ENCODE results near the gene HECW1. TPM values are rescaled to one million over a fixed set of nuclear protein-coding genes. Genes with fewer than 3 reads are reported as not detected.
"Not testable (repeated sequence)": the region's sequence is repeated elsewhere in the genome, so short reads cannot be mapped to it uniquely, and the experiment has no call there.

Gene HECW1
- total RNA-seq, 1 experiment from 2014 or later = 21.6 TPM

GRCh38 chr7:43560742-43561330 lies 448.4 kb downstream of the HECW1 start:
- DNase-seq (ENCODE audit: extremely low read depth, low read depth) = no peak

GRCh38 chr7:43562383-43562782 lies 449.9 kb downstream of the HECW1 start:
- no peak for DNase-seq (ENCODE audit: extremely low read depth, low read depth)

- peak; percentile 43 for DNase-seq (ENCODE audit: extremely low read depth, low read depth)
Observed at GRCh38 chr7:43565786-43566185, 453.3 kb downstream of the HECW1 start.

- no peak for DNase-seq (ENCODE audit: extremely low read depth, low read depth)
Observed at GRCh38 chr7:43568529-43568928, 456.1 kb downstream of the HECW1 start.

GRCh38 chr7:43569424-43569823 lies 457.0 kb downstream of the HECW1 start:
- DNase-seq (ENCODE audit: extremely low read depth, low read depth) = no peak

- DNase-seq (ENCODE audit: extremely low read depth, low read depth) = no peak
Observed at GRCh38 chr7:43570688-43571365, 458.4 kb downstream of the HECW1 start.

GRCh38 chr7:43572516-43573049 lies 460.1 kb downstream of the HECW1 start:
- DNase-seq (ENCODE audit: extremely low read depth, low read depth) = peak; percentile 96

GRCh38 chr7:43573832-43574231 lies 461.4 kb downstream of the HECW1 start:
- DNase-seq (ENCODE audit: extremely low read depth, low read depth) = not testable (repeated sequence)

- DNase-seq (ENCODE audit: extremely low read depth, low read depth) = no peak
Observed at GRCh38 chr7:43575506-43575905, 463.1 kb downstream of the HECW1 start.

GRCh38 chr7:43576241-43576640 lies 463.8 kb downstream of the HECW1 start:
- no peak for DNase-seq (ENCODE audit: extremely low read depth, low read depth)

GRCh38 chr7:43577485-43577951 lies 465.1 kb downstream of the HECW1 start:
- no peak for DNase-seq (ENCODE audit: extremely low read depth, low read depth)

- DNase-seq (ENCODE audit: extremely low read depth, low read depth) = peak; percentile 92
Observed at GRCh38 chr7:43582503-43583423, 470.3 kb downstream of the HECW1 start, which contains the start of gene STK17A. STK17A (plus strand) TSS chr7:43583108; CDS start chr7:43583244, 136 bp downstream.

- peak; percentile 65 for DNase-seq (ENCODE audit: extremely low read depth, low read depth)
Observed at GRCh38 chr7:43583424-43584194, 471.2 kb downstream of the HECW1 start.

GRCh38 chr7:43584195-43584586 lies 471.7 kb downstream of the HECW1 start:
- peak; percentile 52 for DNase-seq (ENCODE audit: extremely low read depth, low read depth)

GRCh38 chr7:43584733-43585132 lies 472.3 kb downstream of the HECW1 start:
- not testable (repeated sequence) for DNase-seq (ENCODE audit: extremely low read depth, low read depth)

- DNase-seq (ENCODE audit: extremely low read depth, low read depth) = peak; percentile 33
Observed at GRCh38 chr7:43585562-43585961, 473.1 kb downstream of the HECW1 start.

- DNase-seq (ENCODE audit: extremely low read depth, low read depth) = no peak
Observed at GRCh38 chr7:43586251-43586900, 473.9 kb downstream of the HECW1 start.

- no peak for DNase-seq (ENCODE audit: extremely low read depth, low read depth)
Observed at GRCh38 chr7:43588477-43589132, 476.2 kb downstream of the HECW1 start.

GRCh38 chr7:43589133-43589478 lies 476.7 kb downstream of the HECW1 start:
- no peak for DNase-seq (ENCODE audit: extremely low read depth, low read depth)
